ENCODE results near the gene EVX2.

EVX2 gene

GRCh38 chr2:176091329-176092258 is 7.8 kb upstream of the EVX2 start:
- Histone ChIP-seq H2AFZ (ENCODE audit: low read depth, low read length) (no peak overlapping the region), H3K27me3 (ENCODE audit: insufficient read depth, low read length) (peaks cover 97% of the 10 kb centered on the region), H3K36me3 (ENCODE audit: insufficient read depth, low read length) (no peaks in the 10 kb centered on the region), H3K9me3 (ENCODE audit: low read length) (peaks cover 2% of the 10 kb centered on the region), H3K4me3 (ENCODE audit: low read length) (no peak overlapping the region), H3K4me1 (ENCODE audit: insufficient read depth, low read length) (peaks cover 3% of the 10 kb centered on the region)

GRCh38 chr2:176090862-176091261 is 7.1 kb upstream of the EVX2 start:
- Histone ChIP-seq H3K27me3 (ENCODE audit: insufficient read depth, low read length) (peaks cover 97% of the 10 kb centered on the region), H3K4me3 (ENCODE audit: low read length) (no peak overlapping the region), H3K4me1 (ENCODE audit: insufficient read depth, low read length) (peaks cover 3% of the 10 kb centered on the region), H2AFZ (ENCODE audit: low read depth, low read length) (no peak overlapping the region), H3K36me3 (ENCODE audit: insufficient read depth, low read length) (no peaks in the 10 kb centered on the region), H3K9me3 (ENCODE audit: low read length) (peaks cover 2% of the 10 kb centered on the region)

GRCh38 chr2:176089843-176090395 is 6.2 kb upstream of the EVX2 start:
- peaks cover 97% of the 10 kb centered on the region for H3K27me3 ChIP-seq (ENCODE audit: insufficient read depth, low read length)
- no peak overlapping the region for H2AFZ ChIP-seq (ENCODE audit: low read depth, low read length)
- peaks cover 2% of the 10 kb centered on the region for H3K9me3 ChIP-seq (ENCODE audit: low read length)
- no peak overlapping the region for H3K4me3 ChIP-seq (ENCODE audit: low read length)
- no peaks in the 10 kb centered on the region for H3K36me3 ChIP-seq (ENCODE audit: insufficient read depth, low read length)
- H3K4me1 ChIP-seq (ENCODE audit: insufficient read depth, low read length): peaks cover 3% of the 10 kb centered on the region

GRCh38 chr2:176088937-176089842 is 5.4 kb upstream of the EVX2 start:
- Histone ChIP-seq H3K36me3 (ENCODE audit: insufficient read depth, low read length) (no peaks in the 10 kb centered on the region), H3K4me3 (ENCODE audit: low read length) (no peak overlapping the region), H3K4me1 (ENCODE audit: insufficient read depth, low read length) (peaks cover 3% of the 10 kb centered on the region), H2AFZ (ENCODE audit: low read depth, low read length) (no peak overlapping the region), H3K9me3 (ENCODE audit: low read length) (peaks cover 2% of the 10 kb centered on the region), H3K27me3 (ENCODE audit: insufficient read depth, low read length) (peaks cover 97% of the 10 kb centered on the region)

GRCh38 chr2:176088048-176088936 is 4.5 kb upstream of the EVX2 start:
- Histone ChIP-seq H3K9me3 (ENCODE audit: low read length) (peaks cover 2% of the 10 kb centered on the region), H3K27me3 (ENCODE audit: insufficient read depth, low read length) (peaks cover 97% of the 10 kb centered on the region), H3K4me1 (ENCODE audit: insufficient read depth, low read length) (peaks cover 3% of the 10 kb centered on the region), H3K36me3 (ENCODE audit: insufficient read depth, low read length) (no peaks in the 10 kb centered on the region), H3K4me3 (ENCODE audit: low read length) (peak overlapping the region; percentile 11), H2AFZ (ENCODE audit: low read depth, low read length) (no peak overlapping the region)

- Histone ChIP-seq H2AFZ (ENCODE audit: low read depth, low read length) (no peak overlapping the region), H3K9me3 (ENCODE audit: low read length) (peaks cover 2% of the 10 kb centered on the region), H3K27me3 (ENCODE audit: insufficient read depth, low read length) (peaks cover 98% of the 10 kb centered on the region), H3K4me1 (ENCODE audit: insufficient read depth, low read length) (peaks cover 3% of the 10 kb centered on the region), H3K4me3 (ENCODE audit: low read length) (no peak overlapping the region), H3K36me3 (ENCODE audit: insufficient read depth, low read length) (no peaks in the 10 kb centered on the region)
These were observed 3.7 kb upstream of the EVX2 start for GRCh38 chr2:176087330-176088047.

GRCh38 chr2:176085861-176086771 is 2.4 kb upstream of the EVX2 start:
- Histone ChIP-seq H3K4me3 (ENCODE audit: low read length) (no peak overlapping the region), H2AFZ (ENCODE audit: low read depth, low read length) (no peak overlapping the region), H3K4me1 (ENCODE audit: insufficient read depth, low read length) (peaks cover 3% of the 10 kb centered on the region), H3K27me3 (ENCODE audit: insufficient read depth, low read length) (peaks cover 99% of the 10 kb centered on the region), H3K9me3 (ENCODE audit: low read length) (no peaks in the 10 kb centered on the region), H3K36me3 (ENCODE audit: insufficient read depth, low read length) (no peaks in the 10 kb centered on the region)

- peaks cover 3% of the 10 kb centered on the region for H3K4me1 ChIP-seq (ENCODE audit: insufficient read depth, low read length)
- no peak overlapping the region for H3K4me3 ChIP-seq (ENCODE audit: low read length)
- H2AFZ ChIP-seq (ENCODE audit: low read depth, low read length): no peak overlapping the region
- no peaks in the 10 kb centered on the region for H3K36me3 ChIP-seq (ENCODE audit: insufficient read depth, low read length)
- peaks cover 99% of the 10 kb centered on the region for H3K27me3 ChIP-seq (ENCODE audit: insufficient read depth, low read length)
- H3K9me3 ChIP-seq (ENCODE audit: low read length): no peaks in the 10 kb centered on the region
These were observed 1.5 kb upstream of the EVX2 start for GRCh38 chr2:176085120-176085788.

GRCh38 chr2:176084611-176085119 is 903 bp upstream of the EVX2 start:
- Histone ChIP-seq H3K4me3 (ENCODE audit: low read length) (no peak overlapping the region), H2AFZ (ENCODE audit: low read depth, low read length) (no peak overlapping the region)

GRCh38 chr2:176082824-176083751 is 674 bp downstream of the EVX2 start:
- H2AFZ ChIP-seq (ENCODE audit: low read depth, low read length): peak overlapping the region; percentile 23
- no peaks in the 10 kb centered on the region for H3K9me3 ChIP-seq (ENCODE audit: low read length)
- H3K4me3 ChIP-seq (ENCODE audit: low read length): no peak overlapping the region
- H3K36me3 ChIP-seq (ENCODE audit: insufficient read depth, low read length): no peaks in the 10 kb centered on the region
- H3K4me1 ChIP-seq (ENCODE audit: insufficient read depth, low read length): peaks cover 2% of the 10 kb centered on the region
- peaks cover 96% of the 10 kb centered on the region for H3K27me3 ChIP-seq (ENCODE audit: insufficient read depth, low read length)

More at GRCh38 chr2:176084611-176085119, 903 bp upstream of the EVX2 start:
- H3K4me1 ChIP-seq (ENCODE audit: insufficient read depth, low read length): peaks cover 3% of the 10 kb centered on the region
- peaks cover 96% of the 10 kb centered on the region for H3K27me3 ChIP-seq (ENCODE audit: insufficient read depth, low read length)
- no peaks in the 10 kb centered on the region for H3K9me3 ChIP-seq (ENCODE audit: low read length)
- H3K36me3 ChIP-seq (ENCODE audit: insufficient read depth, low read length): no peaks in the 10 kb centered on the region

All from neuron (in vitro differentiated cells).